Activated CD8-positive, alpha-beta memory T cell treated with anti-CD3 and anti-CD28 coated beads for 1 hour (primary cell): ENCODE measurements around the gene KNCN.

Experiments used
- DNase-seq, 2 donors: peaks; one replicate each; pipeline ENCODE4 v3.0.0-alpha.2; 2020; ENCODE audit warnings: low read depth in 1 of 2; ENCODE audit errors: extremely low read depth in 1 of 2

KNCN gene

GRCh38 chr1:46569116-46569515, 17.7 kb upstream of the KNCN start:
- no peak for DNase-seq

GRCh38 chr1:46568461-46568891, 17.0 kb upstream of the KNCN start:
- no peak for DNase-seq

- DNase-seq: no peak
Measured at GRCh38 chr1:46563341-46563740, 11.9 kb upstream of the KNCN start.

- DNase-seq: no peak
Measured at GRCh38 chr1:46562498-46562897, 11.1 kb upstream of the KNCN start.

DNA sequence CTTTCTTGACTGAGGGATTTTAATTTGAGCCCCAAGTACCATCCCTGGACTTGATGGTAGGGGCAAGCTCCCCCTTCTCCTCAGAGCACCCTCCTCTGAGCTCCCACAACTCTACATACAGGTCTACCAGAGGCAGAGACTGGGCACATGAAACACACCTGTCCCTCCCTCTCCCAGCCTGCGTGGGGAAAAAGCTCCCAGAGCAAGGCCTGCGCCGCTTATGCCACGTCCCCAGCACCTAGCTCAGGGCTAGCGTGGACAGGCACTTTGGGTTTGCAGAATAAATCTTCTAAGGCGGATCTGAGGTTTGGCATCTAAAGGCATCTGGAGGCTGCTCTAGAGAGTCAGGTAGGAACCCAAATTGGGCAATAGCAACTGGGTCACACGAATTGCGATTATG, 7.5 kb upstream of the KNCN start:
- DNase-seq: no peak

- no peak for DNase-seq
Measured at GRCh38 chr1:46558141-46558963, 6.9 kb upstream of the KNCN start.

- no peak for DNase-seq
Measured at GRCh38 chr1:46557403-46557802, 6.0 kb upstream of the KNCN start.

GRCh38 chr1:46556822-46557221, 5.4 kb upstream of the KNCN start:
- no peak for DNase-seq

DNA sequence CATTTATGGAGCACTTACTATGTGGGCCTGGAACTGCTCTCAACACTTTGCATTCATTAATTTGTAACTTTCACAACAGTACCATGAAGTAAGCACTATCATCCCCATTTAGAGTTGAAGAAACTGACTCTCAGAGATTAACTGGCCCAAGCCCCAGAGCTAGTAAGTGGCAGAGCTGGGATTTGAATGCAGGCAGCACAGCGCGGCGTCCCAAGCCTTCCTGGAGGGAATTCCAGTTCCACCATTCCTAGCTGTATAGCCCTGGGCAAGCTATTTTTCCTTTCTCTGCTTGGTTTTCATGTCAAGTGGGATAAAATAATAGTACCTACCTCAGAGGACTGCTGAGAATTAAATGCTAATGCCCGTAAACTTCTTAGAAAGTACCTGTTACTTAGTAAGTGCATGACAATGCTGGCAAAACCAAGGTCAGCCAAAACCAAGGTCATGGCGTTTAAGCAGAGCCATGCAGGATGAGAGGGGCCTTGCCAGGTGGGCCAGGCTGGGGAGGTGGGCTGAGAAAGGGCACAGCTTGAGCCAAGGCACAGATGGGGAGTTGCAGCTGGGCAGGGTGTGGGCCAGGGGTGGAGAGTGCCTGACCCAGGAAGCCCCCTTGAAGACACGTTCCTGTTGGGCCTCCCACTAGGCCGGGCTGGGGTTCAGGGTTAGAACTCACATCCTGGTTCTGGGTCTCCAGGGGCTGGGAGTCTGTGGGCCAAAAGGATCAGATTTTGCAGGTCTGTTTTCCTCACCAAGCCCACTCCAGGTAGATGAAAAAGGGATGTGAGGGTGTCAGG, 4.6 kb upstream of the KNCN start:
- DNase-seq: no peak

- no peak for DNase-seq
Measured at GRCh38 chr1:46554597-46555381, 3.3 kb upstream of the KNCN start.

- no peak for DNase-seq
Measured at GRCh38 chr1:46554236-46554596, 2.8 kb upstream of the KNCN start.

DNA sequence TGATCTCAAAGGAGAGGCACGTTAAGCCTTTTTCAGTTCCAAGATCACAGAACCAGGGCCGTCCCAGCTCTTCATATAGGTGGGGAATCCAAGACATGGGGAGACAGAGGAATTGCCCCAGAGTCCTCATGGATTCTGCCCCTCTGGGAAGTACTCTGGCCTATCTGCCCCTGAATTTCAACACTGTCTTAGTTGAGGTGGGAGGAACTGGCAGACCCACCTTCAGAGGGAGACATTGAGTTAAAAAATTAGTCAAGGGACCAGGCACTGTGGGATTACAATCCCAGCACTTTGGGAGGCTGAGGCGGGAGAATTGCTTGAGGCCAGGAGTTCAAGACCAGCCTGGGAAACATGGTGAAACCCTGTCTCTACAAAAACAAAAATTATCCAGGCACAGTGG, 2.1 kb upstream of the KNCN start:
- DNase-seq: no peak

DNA sequence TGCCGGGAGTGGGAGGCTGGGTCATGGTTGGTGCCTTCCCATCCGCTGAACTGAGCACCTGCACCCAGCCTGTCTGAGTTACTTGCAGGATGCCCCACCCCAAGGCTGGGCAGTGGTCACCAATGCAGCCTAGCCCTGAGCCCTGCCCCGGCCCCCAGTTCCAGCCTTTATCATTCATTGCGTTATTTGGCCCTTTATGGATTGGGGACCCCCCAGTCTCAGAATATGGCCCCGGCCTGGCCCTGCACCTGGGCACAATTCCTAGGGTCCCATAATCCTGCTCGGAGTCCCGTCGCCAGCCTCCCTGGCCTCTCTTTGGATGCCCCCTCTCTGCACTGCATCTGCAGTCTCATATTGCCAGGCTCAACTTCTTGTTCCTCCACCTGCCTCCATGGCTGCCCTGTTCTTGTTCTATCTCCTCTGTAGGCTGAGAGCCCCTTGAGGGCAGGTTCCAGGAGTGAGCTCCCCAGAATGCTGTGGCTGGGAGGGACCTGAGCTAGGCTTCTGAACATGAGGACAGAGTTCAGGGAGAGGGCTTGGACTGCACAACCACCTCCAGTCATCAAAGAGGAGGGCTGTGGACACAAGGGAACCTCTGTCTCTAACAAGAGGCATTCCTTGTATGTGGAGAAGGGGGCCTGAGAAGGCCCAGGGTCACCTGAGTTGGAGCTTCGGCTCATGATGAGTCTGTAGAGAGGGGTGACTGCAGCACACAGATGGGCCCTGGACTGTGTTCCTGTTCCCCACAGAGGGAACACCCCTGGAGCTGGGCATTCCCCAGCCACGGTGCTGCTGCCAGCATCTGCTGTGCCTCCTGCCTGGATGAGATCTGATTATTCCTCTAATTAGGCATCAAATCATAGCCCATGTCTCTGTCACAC, 1.1 kb upstream of the KNCN start:
- DNase-seq: no peak

GRCh38 chr1:46550751-46551231, 656 bp downstream of the KNCN start:
- no peak for DNase-seq

GRCh38 chr1:46549697-46550681, 1.5 kb downstream of the KNCN start:
- DNase-seq: peak; percentile 24 to 33

DNA sequence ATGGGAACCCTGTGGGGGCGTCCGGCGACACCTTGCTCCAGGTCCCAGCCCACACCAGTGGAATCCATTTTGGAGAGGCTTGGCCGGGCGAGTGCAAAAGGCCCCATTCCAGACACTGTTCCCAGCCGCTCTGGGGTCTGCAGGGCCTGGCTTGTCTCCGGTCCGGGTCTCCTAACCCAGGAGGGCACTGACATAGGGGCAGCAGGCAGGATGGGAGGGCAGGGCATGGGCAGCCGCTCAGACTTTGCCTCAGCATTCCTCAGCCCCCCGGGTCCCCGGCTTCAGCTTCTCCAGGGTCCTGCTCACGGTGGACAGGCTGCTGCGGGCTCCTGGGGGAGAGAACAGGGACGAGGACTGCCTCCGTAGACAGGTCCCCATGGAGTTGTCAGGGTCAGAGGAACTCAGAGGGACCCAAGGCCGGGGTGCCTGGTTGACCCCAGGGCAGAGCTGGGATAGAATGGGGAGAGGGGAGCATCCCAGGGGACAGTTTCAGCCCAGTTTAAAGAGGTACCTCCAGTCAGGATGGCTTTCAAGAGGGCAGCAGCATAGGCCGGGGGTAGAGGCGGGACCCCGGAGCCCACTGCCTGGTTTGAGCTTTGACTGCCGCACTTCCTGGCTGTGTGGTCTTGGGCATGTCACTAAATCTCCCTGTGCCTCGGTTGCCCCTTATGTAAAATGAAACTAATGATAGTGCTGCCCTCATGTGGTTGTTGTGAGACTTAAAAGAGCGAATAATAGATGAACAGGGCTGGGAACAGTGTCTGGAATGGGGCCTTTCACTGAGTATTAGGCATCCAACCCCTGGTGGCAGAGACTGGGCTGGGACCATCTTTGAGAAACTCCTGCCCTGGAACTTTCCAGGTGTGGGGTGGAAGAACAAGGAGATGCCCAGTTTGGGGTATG, 3.7 kb downstream of the KNCN start:
- no peak for DNase-seq

- no peak for DNase-seq
Measured at GRCh38 chr1:46546210-46546609, 5.2 kb downstream of the KNCN start.

GRCh38 chr1:46545784-46546183, 5.7 kb downstream of the KNCN start:
- DNase-seq: no peak
